GM21825 (cell line): ENCODE results near the gene FH.

Experiments
- ATAC-seq: cut with Tn5 transposase; IDR thresholded peaks from one replicate; pipeline ENCODE4 v1.9.1; 2021; ENCODE audit warnings: mild to moderate bottlenecking, moderate library complexity; ENCODE audit not compliant: unreplicated experiment

The FH gene

DNA sequence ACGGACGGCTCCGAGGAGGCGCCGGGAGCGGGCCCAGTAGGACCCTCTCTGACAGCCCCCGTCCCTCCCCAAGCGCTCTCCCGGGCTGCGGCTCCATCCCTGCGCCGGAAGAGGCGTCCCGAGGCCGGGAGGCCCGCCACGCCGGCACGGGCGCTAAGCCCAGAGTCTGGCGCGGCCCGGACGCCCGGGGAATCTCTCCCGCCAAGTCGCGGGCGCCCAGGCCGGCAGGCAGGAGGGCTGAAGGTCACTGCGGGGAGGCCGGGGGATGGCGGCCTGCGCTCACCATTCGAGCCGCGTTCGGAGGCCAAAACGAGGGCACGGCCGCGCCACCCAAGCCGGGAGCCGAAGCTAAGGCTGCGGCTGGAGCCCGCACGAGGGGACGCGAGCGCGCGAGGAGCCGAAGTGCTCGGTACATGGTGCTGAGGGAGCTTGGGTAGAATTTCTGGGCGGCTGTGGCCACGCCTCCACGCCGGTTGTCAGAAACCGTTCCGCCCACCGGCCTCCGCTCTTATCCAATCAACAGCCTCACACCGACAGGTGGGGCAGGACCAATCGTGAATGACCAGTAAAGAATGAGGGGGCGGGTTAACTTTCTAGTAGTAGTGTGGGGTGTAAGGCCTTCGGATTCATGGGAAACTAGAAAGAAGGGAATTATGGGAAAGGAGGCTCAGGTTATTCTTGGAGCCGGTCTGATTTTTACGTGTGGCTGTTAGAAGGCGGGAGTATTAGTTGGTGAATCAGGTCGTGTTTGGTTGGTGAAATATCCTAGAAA is at the start of gene FH:
FH (minus strand) TSS at position 448 of the 772 bp plus-strand sequence; CDS start at position 415, 33 bp downstream.
- peak; percentile 98 for ATAC-seq

DNA sequence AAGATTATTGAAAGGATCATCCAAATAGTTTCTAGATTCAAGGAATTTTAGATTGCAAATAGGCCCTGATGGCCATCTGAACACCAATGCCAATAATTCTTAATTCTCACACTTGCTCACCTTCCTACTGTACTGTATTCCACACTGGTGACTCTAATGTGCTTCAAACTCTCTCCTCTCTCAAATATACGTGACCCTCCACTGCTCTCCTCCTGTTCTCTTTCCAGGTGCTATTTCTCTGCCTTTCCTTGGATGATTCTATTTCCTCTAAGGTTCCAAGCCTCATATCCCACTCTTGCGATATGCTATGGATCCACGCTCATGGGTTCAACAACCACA is 41.3 kb upstream of the FH start:
- no peak for ATAC-seq

DNA sequence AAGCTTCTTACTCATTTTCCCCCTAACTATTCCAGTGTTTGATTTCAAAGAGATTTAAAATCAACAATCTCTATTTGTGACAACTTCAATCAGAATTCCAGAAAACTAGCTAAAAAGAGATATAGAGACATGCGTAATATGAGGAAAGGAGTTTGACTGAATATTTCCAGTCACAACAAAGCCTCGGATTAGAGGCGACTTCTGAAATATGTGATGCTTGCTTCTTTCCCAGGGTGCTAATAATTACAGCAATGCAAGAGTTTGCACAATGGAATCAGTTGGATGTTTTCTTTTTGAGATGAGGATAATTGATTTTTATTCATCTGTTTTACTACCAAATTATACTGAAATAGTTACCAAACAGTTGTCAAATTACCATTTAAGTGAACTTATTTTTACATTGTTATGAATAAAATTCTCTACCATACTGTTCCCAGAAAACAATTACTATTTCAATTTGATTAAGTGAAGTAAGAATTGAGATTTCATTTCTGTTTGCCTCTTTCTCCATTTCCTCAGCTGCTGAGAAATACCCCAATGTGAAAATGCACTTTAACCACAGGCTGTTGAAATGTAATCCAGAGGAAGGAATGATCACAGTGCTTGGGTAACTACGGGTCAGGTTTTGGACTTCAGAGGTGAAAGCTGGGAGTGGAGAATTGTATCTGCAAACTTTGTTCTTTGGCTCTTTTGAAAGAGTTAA is 40.7 kb upstream of the FH start:
- ATAC-seq, result no peak

DNA sequence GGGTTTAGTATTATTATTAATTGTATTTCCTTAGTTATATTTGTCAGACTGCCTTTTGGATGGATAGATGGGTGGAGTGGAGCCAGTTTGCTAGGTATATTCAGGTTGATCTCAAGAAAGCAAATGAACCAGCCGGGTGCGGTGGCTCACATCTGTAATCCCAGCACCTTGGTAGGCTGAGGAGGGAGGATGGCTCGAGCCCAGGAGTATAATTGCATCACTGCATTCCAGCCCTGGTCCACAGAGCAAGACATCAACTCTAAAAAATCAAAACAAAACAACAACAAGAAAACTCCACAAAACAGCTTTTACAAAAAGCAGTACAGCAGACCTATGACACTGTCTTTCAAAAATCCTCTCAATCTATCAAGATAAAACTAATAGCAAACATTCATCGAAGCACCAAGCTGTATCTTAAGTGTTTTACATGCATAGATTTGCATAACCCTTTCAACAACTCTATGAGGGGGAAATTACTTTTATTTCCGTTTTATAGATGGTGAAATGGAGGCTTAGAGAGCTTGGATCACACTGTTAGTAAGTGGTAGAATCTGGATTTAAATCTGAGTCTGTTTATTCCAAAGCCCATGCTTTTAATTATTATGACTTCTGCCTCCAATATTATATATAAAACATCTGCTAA is 38.1 kb upstream of the FH start:
- ATAC-seq, result no peak

DNA sequence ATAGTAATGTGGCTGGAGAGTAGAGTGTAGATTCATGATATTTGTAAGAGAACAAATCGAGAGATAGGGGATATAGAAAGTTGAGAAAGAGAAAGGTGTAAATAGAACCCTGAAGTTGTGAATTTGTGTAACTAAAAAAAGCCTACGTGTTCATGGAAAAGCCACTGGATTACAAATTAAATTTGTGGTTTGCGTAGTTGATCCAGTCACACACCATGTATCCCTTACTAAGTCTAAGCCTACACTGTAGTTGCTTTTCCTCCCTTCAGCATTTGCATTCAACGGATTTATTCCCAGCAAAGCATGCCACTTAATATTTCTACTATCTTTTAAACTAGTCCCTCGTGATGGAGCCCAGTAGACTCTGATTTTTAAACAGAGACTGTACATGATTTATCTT is 37.5 kb upstream of the FH start:
- no peak for ATAC-seq

DNA sequence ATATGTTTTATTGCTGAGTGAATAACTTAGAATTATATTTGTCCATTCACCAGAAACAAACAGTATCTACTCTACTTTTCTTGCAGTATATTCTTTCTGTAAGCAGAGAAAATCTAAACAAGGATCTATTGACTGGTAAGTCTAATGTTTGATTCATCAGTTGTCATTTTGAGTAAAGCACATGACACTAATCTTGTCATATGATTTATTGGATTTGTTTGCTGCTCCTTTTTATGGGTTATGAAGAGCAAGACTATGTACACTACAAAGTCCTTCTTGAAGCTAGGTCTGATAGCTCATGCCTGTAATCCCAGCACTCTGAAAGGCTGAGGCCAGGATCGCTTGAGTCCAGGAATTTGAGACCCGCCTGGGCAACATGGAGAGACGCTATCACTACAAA is 36.0 kb upstream of the FH start:
- no peak for ATAC-seq

DNA sequence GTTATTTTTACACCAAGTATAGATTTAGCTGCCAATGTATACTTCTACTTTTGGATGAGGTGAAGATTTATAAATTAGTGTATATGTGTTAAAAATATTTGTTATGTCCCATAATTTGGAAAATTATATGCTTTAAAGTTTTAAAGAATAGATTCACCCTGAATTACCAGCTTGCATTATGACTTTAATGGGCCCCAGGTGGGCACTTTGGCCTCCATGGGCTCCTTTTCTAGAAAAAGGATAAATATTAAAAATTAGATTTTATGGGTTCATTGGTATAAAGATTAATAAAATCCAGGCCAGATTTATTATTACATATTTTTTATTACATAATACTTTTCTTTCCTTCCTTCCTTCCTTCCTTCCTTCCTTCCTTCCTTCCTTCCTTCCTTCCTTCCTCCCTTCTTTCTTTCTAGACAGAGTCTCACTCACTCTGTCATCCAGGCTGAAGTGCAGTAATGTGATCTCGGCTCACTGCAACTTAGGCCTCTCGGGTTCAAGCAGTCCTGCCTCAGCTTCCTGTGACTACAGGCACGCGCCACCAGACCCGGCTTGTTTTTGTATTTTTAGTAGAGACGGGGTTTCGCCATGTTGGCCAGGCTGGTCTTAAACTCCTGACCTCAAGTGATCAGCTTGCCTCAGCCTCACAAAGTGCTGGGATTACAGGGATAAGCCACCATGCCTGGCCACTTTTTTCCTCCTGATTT is 34.5 kb upstream of the FH start:
- ATAC-seq, result no peak

DNA sequence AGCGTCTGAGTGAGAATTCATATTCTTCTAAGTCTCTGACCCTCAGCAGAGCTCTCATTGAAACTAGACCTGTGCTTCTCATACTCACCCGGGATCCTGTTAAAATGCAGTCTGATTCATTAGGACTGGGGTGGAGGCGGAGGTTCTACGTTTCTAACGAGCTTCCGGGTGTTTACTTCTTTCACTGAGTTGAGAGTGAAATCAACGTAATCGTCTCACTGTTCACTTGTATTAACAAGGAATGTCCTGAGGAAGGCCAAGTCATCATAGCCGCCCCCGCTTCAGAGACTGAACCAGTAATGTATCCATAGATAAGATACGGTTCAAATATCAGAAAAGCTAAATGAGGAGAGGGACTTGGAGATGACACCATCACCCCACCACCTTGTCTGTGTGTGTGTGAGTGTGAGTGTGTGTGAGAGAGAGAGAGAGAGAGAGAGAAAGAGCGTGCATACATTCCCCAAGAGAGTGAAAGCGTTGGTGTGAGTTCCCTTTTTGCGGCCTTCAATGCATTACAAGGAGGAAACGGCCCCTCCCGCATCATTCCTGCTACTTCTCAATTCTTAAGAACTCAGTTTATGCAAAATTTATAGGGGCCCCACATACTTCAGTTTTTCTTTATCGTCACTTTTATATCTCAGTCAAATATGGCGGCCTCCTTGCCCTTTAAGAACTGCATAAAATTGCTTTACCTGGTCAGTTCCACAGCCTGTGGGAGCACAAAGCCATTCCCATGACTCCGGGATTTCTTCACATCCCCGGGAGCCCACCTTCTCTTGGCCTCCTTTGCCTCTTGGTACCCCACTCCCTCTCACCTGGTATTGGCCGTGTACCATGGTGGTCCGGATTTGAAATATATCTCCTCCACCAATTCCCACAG is 32.4 kb upstream of the FH start:
- ATAC-seq, result peak; percentile 84

DNA sequence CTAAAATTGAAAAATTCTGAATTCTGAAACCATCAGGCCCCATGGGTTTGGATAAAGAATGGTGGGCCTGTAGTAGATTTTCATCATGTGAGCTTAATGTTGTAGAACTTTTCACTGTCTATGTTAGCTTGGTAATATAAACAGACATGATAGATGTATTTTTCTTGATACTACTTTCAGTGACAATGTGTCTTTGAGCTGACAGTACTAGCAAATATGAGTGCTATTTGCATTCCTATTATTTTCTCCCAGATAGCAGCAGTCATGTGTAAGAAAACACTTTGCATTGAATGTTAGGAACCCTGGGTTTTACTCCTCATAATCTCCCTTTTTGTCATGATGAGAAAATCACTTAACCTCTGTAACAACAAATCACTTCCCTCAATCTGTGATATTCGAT is 30.8 kb upstream of the FH start:
- ATAC-seq, result no peak

DNA sequence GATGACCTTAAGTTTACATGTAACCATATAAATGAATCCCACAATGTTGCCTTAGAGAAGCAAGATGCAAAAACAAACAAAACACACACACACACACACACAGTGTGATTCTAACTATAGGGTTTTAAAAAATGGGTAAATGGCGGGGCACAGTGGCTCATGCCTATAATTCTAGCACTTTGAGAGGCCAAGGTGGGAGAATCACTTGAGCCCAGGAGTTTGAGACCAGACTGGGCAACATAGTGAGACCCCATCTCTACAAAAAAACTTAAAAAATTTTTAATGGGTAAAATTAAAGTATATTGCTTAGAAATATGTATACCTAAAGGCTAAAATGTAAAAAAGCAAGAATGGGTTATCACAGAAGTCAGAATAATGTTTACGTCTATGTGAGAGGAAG is 28.5 kb upstream of the FH start:
- ATAC-seq, result no peak

DNA sequence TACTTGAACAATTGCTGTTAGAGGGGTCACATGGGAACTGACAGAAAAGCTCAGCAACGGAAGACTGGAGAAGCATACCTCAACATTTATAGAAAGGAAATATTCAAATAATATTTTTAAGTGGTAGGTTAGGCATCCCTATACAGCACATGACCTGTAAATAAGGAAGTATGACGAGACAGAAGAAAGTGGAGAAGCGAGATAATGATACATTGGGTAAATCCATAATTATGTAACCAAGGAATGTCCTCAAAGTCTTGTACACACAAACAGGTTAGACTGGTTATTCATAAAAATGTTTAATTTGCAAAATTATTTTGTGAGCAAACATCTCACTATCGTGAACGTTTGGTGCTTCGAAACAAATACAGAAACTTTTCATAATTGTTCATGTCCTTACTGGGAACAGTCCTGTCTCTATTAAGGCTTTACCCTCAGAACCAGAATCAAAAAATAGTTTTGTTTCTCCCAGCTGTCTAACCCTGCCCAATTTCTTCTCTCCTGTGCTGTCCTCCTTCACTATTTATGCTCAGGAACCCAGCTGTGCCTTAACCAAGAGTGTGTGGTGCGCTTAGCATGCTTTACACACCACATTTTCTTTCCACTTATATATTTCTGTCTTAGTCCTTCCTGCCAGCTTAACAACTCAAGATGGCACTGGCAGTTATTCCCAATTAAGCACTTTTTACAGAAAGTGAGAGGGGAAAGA is 22.8 kb upstream of the FH start:
- ATAC-seq, result no peak

DNA sequence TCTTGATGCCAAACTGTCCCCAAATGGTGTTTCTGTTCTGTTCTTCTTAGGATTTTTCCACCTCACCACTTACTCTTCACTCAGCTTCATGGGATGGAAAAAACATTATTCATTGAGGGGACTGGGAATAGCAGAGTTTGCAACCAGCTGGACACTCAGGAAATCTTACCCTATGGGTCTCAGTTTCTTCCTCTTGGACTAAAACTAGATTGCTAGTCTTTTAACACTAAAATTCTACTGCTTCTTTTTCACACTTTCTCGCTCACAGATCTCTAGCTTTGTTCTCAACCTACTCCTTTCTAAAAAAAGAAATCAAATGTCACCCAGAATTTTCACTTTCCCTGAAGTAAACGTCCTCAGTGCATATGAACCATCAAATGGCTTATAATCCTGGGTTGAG is 17.4 kb upstream of the FH start:
- no peak for ATAC-seq

DNA sequence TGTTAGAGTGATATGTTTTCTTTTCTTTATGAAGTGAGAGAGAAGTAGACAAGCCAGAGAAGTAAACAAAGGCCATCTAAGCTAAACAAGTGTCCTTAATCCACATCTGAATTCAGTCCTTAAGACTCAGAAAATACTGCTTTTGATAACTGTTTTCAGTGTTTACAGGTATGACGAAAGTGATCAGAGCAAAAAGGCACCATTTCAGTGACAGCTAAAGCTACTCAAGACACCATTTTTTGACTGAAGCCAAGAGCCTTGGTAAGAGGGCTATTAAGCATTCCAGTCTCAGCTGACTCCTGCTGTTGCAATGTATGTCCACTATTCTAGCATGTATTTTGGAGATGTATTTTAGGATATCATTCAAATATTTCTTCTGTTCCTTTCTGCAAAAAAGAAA is 16.7 kb upstream of the FH start:
- ATAC-seq, result no peak

DNA sequence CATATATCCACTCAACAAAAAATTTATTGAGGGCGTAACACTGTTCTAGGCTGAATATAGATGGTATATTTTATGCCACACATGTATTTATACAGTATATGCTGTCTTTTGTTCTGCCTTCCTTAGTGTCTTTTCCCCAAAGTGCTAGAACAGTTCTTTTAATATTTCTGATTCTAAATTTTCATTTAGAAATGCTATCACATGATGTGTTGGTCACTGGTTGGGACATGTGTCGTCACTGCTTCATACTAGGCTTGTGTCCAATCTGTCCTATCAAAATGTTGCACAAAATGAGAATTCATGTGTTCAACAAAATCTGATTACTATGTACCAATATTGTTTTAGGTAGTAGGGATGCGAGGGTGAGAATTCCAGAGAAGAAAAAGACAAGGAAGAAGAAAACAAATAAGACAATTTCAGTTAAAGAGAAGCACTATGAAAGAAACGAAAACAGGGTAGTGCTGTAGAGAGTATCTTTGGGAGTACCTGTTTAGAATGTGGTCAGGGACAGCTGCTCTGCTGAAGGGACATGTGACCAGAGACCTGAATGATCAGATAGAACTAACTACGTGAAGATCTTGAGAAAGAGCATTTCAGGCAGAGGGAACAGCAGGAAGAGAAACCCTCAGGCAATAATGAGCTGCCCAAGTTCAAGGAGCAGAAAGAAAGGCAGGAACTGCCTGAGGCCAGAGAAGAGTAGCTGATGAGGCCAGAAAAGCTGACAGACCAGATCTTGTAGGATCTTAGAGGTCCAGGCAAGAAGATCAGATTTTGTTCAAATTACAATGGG is 14.0 kb upstream of the FH start:
- peak; percentile 49 for ATAC-seq

DNA sequence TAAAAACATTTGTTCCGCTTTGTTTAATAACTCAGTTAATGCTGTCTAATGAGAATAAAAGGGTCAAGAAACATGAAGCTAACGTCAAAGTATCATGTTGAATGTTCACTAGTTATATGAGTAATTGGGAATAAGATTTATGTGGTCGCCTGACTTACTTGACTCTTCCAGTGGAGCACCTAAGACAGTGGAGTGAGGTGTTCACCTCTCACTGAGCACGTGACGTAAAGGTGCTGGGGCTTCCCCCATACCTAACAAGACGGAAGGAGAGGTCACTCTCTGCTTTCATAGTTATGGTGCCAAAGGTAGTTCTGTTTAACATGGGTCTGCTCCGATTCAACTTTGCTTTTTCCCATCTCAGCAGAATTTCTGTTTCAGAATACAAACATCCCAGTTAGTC is 13.3 kb upstream of the FH start:
- peak; percentile 65 for ATAC-seq

DNA sequence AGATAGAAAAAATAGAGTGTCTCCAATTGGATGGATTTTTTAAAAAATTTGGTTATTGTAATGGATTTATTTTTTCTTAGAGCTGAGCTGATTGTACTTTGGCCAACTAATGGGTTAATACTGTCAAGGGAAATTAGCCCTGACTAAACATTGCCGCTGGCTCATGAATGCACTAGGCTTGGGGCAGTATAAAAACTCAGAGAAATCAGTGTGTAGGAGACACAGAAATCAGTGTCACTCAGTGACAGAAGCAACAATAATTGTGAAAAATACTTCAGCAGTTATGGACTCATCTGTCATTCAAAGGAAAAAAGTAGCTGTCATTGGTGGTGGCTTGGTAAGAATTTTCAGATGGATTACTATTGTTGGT is 12.6 kb upstream of the FH start, which contains the start of gene KMO:
KMO (plus strand) TSS at position 217 of the 370 bp plus-strand sequence; CDS start at position 284, 67 bp downstream.
- peak; percentile 14 for ATAC-seq

DNA sequence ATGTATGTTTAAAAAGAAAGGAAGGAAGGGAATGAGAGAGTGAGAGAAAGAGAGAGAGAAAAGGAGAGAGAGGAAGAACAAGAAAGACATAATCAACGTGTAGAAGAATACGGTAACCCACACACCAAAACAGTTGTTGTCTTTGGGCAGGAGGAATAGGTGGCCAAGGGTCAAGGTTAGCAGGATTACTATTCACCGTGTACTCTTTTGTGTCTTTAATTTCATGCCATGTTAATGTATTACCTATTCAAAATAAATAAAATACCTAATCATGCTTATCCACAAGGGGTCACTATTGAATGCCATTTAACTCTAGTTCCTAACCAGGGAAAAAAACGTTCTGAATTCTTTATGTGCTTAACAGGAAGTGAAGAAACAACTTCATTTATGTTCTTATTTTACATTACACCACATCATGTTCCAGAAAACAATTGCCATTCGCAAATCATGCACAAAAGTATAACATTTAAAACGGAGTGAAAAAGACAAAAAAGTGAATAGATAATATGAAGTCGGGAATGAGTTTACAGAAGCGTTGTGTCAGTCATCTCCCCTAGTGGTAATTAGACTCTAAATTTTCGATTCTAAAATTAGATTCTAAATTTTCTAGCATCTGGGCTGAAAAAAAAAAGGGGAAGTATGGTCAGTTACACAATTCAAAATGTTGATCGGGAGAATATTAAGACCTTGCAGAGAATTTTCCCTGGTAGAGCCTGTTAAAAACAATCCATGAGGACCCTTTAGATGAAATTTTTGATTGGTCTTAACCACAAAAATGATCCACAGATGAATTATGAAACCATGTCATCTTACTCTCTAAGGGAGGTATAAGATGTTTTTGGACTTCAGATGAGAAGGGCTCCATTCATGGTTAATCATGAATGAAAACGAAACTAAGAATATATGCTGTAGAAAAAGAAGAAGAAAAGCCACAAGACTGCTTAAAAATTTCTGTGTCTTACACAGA is 11.9 kb upstream of the FH start:
- peak; percentile 63 for ATAC-seq

DNA sequence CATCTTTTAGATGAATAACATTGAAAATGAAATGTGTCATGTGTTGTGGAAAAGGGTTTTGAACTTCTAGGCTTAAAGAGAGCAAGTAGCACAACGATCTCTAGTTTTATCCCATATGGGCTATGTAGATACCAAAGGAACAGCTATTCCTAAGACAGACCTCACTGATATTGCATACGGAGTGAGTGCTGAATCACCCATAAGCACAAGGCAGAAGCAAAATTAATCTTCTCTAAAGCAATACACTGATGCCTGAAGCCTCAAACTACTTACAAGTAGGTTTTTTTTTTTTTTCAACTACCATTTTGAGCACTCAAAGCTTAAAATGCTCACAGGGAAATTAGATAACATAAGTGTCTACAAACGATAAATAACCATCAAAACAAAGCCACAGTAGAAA is 7.6 kb upstream of the FH start:
- ATAC-seq, result no peak
